Memory B cell (primary cell): Measurements from ENCODE around the gene ZMIZ1.

ENCODE experiments used
- ATAC-seq: fragments of 150-1000 bp; cut with Tn5 transposase; 2 replicates; pipeline ENCODE4 v1.10.0; 2021; ENCODE audit warnings: low read depth, mild to moderate bottlenecking, moderate library complexity
- DNase-seq, 2 donors: peaks; one replicate each; pipeline ENCODE4 v3.0.0; 2022; ENCODE audit warnings: low spot score in 2 of 2
- H3K27ac Mint-ChIP-seq: one replicate; pipeline ENCODE4 v1.8.0; 2022; ENCODE audit warnings: mild to moderate bottlenecking, moderate library complexity, mixed read lengths
- H3K27me3 Mint-ChIP-seq: one replicate; pipeline ENCODE4 v1.8.0; 2022; ENCODE audit warnings: mixed read lengths
- H3K36me3 Mint-ChIP-seq: one replicate; pipeline ENCODE4 v1.8.0; 2022; ENCODE audit warnings: mild to moderate bottlenecking, mixed read lengths
- H3K4me1 Mint-ChIP-seq: one replicate; pipeline ENCODE4 v1.8.0; 2022; ENCODE audit warnings: mixed read lengths
- H3K4me3 Mint-ChIP-seq: one replicate; pipeline ENCODE4 v1.8.0; 2022; ENCODE audit warnings: mild to moderate bottlenecking, moderate library complexity, mixed read lengths
- H3K9me3 Mint-ChIP-seq: one replicate; pipeline ENCODE4 v1.8.0; 2022; ENCODE audit warnings: mixed read lengths

ZMIZ1 gene

DNA sequence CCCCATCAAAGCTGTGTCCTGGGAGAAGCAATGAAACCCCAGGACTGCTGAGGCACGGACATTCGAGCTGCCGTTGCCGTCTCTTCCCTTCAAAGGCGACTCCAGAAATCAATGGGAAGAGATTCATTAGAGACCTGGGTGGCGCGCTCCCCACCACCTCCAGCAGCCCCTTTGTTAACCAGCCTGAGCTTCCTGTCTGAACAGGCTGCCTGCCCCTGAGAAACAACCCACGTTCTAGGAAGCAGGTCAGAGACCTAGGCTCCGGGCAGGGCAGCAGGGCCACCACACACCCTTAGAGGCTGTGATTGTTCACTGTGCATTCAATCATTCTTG, 167.6 kb downstream of the ZMIZ1 start:
- DNase-seq (no peak), ATAC-seq (no peak)
- Mint-ChIP-seq H3K4me1 (peaks cover 10% of the 10 kb centered on the region), H3K27ac (no peak overlapping the region), H3K36me3 (no peaks in the 10 kb centered on the region), H3K9me3 (no peaks in the 10 kb centered on the region), H3K4me3 (no peak overlapping the region), H3K27me3 (no peaks in the 10 kb centered on the region)

DNA sequence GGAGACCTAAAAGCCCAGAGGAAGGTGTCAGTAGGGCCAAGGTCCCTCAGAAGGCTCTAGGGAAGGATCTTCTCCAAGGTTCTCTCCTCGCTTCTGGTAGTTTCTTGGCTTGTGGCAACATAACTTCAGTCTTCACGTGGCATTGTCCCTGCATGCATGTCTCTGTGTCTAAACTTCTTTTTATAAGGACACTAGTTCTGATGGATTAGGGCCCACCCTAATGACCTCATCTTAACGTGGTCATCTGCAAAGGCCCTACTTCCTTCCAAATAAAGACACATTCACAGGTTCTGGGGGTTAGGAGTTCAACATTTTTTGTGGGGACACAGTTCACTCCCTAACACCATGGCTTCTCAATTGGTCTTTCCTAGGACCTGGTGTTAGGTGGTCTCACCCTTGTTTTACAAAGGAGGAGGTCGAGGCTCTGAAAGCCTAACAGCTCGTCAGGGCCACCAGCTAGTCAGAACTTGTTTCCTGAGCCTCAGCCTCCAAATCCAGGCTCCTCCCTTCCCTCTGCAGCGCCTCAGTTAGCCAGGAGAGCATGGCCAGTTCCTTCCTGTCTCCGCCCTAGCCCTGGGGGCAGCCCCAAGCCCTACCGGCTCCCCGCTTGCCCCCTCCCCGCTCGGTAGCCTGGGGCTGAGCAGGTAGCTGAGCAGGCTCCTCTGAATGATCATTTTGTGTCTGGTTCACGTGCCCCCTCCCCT, 168.8 kb downstream of the ZMIZ1 start:
- no peak for DNase-seq
- H3K27me3 Mint-ChIP-seq: no peaks in the 10 kb centered on the region
- H3K9me3 Mint-ChIP-seq: no peaks in the 10 kb centered on the region
- H3K36me3 Mint-ChIP-seq: no peaks in the 10 kb centered on the region
- ATAC-seq: no peak
- no peak overlapping the region for H3K4me3 Mint-ChIP-seq
- peaks cover 16% of the 10 kb centered on the region for H3K4me1 Mint-ChIP-seq
- H3K27ac Mint-ChIP-seq: no peak overlapping the region

DNA sequence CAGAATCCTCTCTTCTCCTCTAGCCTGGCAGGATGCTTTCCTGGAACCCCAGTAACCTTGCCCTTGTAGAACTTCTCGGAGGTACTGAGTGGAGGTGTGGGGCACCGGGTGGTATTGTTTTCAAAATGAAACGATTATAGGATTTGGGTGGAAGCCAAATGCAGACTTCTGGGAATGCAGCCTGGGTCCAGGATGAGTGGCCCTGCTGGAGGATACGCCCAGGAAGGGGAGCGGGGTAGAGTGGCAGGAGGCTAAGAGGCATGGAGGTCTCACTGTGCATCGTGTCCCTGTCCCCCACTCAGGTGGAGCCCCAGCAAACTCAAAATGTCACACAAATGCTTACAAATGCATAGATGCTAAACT, 169.4 kb downstream of the ZMIZ1 start:
- ATAC-seq: no peak
- no peak for DNase-seq
- Mint-ChIP-seq H3K4me3 (no peak overlapping the region), H3K27ac (no peak overlapping the region), H3K4me1 (peaks cover 16% of the 10 kb centered on the region), H3K36me3 (no peaks in the 10 kb centered on the region), H3K9me3 (no peaks in the 10 kb centered on the region), H3K27me3 (no peaks in the 10 kb centered on the region)

DNA sequence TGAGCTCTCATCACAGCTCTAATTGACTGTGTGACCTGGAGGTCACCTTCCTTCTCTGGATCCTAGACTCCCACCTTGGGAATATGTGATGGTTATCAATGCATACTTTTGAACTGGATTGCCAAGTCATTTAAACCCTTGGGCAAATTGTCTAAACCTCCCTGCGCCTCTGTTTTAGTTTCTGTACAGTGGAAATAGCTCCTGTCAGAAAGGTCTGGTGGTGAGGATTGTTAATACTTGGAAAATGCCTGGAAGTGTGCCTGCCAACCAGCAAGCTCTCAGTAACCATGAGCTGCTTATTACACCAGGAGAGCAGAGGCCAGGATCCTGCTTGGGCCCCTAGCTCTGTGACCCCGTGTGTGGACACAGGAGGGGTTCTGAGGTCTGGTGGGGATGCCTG, 169.8 kb downstream of the ZMIZ1 start:
- ATAC-seq (no peak), DNase-seq (no peak)
- H3K36me3 Mint-ChIP-seq: no peaks in the 10 kb centered on the region
- no peak overlapping the region for H3K27ac Mint-ChIP-seq
- H3K27me3 Mint-ChIP-seq: no peaks in the 10 kb centered on the region
- H3K4me3 Mint-ChIP-seq: no peak overlapping the region
- H3K9me3 Mint-ChIP-seq: no peaks in the 10 kb centered on the region
- H3K4me1 Mint-ChIP-seq: peaks cover 16% of the 10 kb centered on the region

DNA sequence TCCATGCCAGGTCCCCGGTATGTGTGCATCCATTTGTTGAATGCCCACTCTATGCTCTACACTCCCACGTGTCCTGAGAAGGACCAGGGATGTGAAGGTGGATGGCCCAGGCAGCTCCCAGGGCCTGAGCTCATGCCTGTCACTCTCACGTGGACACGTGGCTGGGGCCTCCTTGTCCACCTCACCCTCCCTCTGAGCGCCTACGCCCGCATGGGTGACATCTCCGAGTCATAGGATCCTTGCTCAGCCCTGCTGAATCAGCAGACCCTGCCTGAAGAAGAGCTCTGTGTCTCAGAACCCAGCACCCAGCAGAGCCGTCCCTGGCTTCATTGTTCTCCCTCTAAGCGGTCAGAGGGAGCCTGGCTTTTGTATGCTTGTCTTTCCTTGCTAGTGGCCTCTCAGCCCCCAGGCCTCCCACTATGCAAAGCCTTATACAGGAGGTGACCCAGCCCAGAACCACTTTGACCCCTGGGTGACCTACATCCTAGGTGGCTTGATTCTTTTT, 170.6 kb downstream of the ZMIZ1 start:
- Mint-ChIP-seq H3K4me3 (no peak overlapping the region), H3K27me3 (no peaks in the 10 kb centered on the region), H3K36me3 (no peaks in the 10 kb centered on the region), H3K4me1 (peaks cover 21% of the 10 kb centered on the region), H3K9me3 (no peaks in the 10 kb centered on the region), H3K27ac (no peak overlapping the region)
- ATAC-seq (no peak), DNase-seq (no peak)

DNA sequence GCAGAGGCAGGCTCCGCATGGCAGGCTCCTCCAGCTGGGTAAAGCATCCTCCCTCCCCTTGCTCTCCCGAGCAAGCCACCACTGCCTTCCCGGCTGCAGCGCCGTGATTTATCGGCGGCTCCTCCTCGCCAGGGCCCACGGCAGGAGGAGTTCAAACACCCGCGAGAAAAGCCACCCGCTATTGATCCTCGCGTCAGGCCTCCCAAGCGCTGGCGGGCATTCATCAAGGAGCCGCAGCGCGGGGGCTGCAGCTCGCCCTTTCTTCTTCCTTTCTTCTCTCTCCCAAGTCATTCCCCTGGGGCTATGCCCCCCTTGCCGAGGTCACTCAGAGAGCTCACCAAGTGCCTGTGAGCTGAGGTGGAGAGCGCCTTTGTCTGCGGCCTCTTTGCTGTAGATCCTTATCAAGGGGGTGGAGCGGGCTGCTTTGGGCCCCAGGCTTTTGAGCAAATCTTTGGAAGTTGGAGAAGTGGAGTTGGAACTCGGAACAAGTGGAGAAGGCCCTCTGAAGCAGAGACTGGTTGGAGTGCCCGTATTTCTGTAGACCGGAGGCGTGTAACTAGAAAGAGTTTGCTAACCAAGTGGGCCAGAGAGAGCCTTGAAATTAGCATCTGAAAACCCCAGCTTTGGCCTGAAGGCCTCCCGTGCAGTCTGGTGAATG, 171.3 kb downstream of the ZMIZ1 start:
- Mint-ChIP-seq H3K27me3 (no peaks in the 10 kb centered on the region), H3K4me1 (peaks cover 28% of the 10 kb centered on the region), H3K36me3 (no peaks in the 10 kb centered on the region), H3K27ac (no peak overlapping the region), H3K9me3 (no peaks in the 10 kb centered on the region), H3K4me3 (no peak overlapping the region)
- ATAC-seq: no peak
- no peak for DNase-seq

DNA sequence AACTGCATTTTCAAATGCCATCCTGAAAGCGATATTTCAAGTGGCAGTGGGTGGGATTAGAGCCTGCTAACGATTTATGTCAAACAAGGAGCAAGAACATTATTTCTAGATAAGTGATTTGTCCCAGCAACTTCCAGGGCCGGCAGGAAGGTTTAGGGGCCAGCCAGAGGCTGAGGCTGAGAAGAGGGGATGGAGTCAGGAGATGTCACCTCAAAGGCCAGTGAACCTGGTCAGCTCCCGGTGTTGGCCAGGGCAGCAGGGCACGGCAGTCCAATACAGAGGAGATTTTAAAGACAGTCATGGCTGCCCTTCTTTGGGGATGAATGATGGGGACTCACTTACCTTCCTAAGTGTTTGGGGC, 172.8 kb downstream of the ZMIZ1 start:
- H3K27me3 Mint-ChIP-seq: no peaks in the 10 kb centered on the region
- ATAC-seq (no peak), DNase-seq (no peak)
- H3K36me3 Mint-ChIP-seq: no peaks in the 10 kb centered on the region
- H3K27ac Mint-ChIP-seq: peak overlapping the region; percentile 78
- no peaks in the 10 kb centered on the region for H3K9me3 Mint-ChIP-seq
- peaks cover 43% of the 10 kb centered on the region for H3K4me1 Mint-ChIP-seq
- peak overlapping the region; percentile 83 for H3K4me3 Mint-ChIP-seq

DNA sequence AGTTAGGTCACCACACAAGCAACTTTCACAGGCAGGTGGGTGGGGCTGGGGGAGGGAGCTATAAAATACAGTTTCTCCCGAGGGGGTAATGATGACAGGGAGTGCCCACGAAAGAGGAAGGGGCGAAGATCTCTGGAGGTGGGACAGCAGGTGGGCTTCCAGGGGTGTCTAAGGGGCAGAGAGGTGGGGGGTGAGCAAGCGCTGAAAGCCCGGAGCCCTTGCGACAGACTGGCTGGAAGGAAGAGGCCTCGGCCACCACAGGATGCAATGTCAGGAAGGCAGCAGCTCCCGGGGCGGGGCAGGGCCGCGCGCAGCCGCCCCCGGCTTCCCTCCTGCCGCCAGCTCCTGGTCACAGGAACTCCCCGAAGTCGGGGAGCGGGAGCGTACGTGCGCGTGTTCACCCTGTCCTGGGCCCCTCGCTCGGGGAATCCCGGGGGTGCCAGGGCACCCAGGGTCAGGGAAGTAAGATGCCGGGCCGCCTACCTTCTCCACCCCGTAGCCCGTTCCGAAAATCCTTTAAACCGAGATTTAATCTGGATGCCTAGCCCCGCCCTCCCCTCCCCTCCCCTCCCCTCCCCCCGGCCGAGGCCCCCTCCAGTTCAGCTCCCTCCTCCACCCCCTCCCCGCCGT, 173.3 kb downstream of the ZMIZ1 start:
- peak overlapping the region; percentile 89 for H3K4me3 Mint-ChIP-seq
- no peaks in the 10 kb centered on the region for H3K9me3 Mint-ChIP-seq
- no peaks in the 10 kb centered on the region for H3K36me3 Mint-ChIP-seq
- DNase-seq (peak in 1 of 2 donors; percentile 33), ATAC-seq (peak; percentile 21)
- peak overlapping the region; percentile 78 for H3K27ac Mint-ChIP-seq
- no peaks in the 10 kb centered on the region for H3K27me3 Mint-ChIP-seq
- H3K4me1 Mint-ChIP-seq: peaks cover 43% of the 10 kb centered on the region

DNA sequence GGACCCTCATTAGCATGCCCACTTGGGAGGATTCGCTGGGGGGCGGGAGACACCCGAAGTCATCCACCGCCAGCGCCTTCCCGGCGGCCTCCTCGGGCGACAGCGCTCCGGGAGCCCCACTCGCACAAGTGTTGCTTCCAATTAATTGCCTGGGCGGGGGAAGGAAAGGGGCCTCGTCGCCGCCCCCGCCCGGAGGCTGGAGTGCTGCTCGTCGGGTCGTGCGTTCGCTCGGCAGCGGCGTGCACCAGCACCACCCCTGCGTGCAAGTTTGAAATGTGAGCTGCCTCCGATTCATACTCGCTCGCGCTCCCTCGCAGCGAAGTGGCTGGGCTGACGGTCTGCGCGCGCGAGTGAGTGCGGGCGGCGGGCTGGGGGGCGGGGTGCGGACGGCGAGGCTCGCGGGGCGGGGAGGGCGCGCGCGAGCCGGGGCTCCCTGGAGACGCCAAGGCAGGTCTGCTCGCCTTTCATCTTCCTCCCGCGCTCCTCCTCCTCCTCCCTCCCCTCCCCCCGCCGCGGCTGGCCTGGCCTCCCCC, 173.9 kb downstream of the ZMIZ1 start:
- H3K27ac Mint-ChIP-seq: peak overlapping the region; percentile 97
- H3K4me3 Mint-ChIP-seq: peak overlapping the region; percentile 89
- ATAC-seq (peak; percentile 61), DNase-seq (peak; percentile 62 to 68)
- no peaks in the 10 kb centered on the region for H3K36me3 Mint-ChIP-seq
- peaks cover 44% of the 10 kb centered on the region for H3K4me1 Mint-ChIP-seq
- H3K9me3 Mint-ChIP-seq: no peaks in the 10 kb centered on the region
- H3K27me3 Mint-ChIP-seq: no peaks in the 10 kb centered on the region

DNA sequence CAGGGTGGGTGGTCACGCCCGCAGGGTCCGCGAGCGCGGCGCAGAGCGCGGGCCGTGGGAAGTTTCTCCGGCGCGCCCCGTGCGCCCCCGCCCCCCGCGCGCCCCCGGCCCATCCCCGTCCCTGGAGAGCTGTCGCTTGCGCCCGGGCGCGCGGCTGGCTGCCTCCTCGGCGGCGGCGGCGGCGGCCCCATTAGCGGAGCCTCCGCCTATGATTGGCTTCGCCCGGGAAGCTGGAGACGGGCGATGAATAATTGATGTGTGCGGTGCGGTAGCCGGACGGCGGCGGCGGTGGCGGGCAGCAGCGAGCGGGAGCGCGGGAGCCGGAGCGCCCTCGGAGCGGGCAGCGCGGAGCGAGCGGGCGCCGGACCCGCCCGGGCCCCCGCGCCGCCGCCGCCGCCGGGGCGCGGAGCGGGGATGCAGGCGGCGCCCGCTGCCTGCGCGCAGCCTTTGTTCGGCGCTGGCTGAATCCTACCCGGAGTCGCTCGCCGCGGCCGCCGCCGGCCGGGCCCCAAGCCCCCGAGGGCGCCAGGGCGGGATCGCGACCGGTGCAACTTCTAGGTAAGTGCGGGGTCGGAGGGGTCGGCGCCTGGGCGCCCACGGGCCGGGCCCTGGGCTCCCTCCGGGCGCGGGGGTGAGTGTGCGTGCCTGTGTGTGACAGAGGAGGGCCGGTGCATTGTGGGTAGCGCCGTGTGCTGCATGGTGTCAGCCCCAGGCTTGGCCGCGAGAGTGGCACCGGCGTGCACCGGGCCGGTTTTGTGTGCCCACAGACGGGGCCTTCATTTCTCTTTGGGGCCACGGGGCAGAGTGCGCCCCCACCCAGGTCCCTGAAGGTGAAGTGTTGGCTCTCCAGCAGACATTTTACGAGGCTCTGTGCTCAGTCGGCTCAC, 174.7 kb downstream of the ZMIZ1 start:
- Mint-ChIP-seq H3K36me3 (no peaks in the 10 kb centered on the region), H3K27me3 (no peaks in the 10 kb centered on the region), H3K27ac (peak overlapping the region; percentile 97), H3K9me3 (no peaks in the 10 kb centered on the region), H3K4me3 (peak overlapping the region; percentile 87), H3K4me1 (peaks cover 48% of the 10 kb centered on the region)
- DNase-seq (peak; percentile 67 to 72), ATAC-seq (peak; percentile 68)

DNA sequence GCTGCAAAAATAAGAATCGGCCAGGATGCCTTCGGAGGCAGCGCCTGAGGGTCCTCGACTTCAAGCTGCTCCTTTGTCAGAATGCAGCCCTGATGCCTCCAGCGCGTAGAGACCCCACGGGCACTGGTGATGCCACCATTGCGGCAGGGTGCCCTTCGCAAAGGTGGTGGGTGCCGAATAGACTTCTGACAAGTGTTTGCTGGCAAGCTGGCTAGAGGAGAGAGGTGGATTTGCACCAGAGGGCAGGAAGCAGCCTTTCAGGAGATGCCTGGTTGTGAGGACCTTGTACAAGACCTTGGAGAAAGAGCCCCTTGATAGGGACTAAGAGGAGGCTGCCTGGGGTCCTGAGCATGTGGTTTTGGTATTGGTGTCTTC, 175.3 kb downstream of the ZMIZ1 start:
- Mint-ChIP-seq H3K27ac (peak overlapping the region; percentile 97), H3K4me3 (peak overlapping the region; percentile 83), H3K4me1 (peaks cover 52% of the 10 kb centered on the region), H3K36me3 (no peaks in the 10 kb centered on the region), H3K9me3 (no peaks in the 10 kb centered on the region), H3K27me3 (no peaks in the 10 kb centered on the region)
- ATAC-seq (no peak), DNase-seq (no peak)

DNA sequence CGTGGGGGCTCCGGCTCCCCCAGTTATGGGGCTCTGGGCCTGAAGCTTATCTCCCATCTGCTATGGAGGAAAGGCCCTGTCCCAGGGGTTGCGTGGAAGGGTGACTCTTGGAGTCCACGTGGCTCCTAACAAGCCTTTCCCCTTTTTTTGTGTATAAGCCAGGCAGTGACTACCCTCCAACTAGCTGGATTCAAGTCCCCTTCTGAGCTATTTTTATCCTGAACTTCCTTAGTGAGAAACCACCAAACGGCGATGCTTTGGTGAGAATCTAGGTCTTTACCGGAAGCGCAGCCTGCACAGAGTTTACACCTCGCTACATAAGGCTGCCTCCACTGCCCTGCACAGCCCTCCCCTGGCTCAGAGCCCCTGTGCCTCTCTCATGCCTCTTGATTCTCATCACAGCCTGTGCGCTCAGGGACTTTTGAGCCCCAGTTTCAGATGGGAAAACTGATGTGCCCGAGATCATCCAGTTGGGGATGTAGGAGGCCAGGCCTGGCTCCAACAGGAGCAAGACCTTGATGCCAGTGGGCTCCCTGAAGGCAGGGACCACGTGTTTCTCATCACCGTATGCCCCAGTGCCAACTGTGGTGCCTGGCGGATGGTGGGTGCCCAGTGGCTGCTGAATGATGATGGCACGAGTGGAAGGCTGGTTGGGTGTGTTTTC, 176.2 kb downstream of the ZMIZ1 start:
- no peaks in the 10 kb centered on the region for H3K27me3 Mint-ChIP-seq
- ATAC-seq (peak; percentile 22), DNase-seq (peak in 1 of 2 donors; percentile 33)
- H3K27ac Mint-ChIP-seq: peak overlapping the region; percentile 97
- peaks cover 60% of the 10 kb centered on the region for H3K4me1 Mint-ChIP-seq
- H3K36me3 Mint-ChIP-seq: no peaks in the 10 kb centered on the region
- H3K9me3 Mint-ChIP-seq: no peaks in the 10 kb centered on the region
- H3K4me3 Mint-ChIP-seq: peak overlapping the region; percentile 83

DNA sequence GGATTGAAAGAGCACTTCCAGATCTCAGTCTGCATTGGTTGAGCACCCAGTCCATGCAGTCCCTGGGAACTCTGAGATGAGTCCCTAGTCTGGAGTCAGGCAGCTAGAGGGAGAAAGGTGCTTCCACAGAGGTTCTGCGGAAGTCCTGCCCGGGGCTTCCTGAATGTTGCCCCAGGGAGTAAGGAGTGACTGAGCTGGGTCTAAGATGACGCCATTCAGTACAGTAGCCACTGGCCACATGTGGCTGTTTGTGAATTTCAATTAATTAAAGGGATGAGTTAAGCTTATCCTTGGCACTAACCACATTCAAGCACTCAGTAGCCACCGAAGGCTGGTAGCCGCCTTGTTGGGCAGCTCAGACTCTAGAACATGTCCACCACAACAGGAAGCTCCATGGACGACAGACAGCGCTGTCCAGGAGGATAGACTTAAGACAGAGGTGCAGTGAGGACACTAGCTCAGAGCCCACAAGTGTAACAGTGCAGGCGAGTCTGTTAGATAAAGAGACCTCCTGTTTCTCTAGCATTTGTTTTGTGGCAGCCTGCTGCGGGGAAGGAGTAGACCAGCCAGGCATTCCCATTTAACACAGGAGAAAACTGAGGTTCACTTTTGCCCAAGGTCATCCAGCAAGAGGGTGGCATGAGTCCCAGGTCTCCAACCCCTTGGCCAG, 176.9 kb downstream of the ZMIZ1 start:
- no peaks in the 10 kb centered on the region for H3K9me3 Mint-ChIP-seq
- H3K36me3 Mint-ChIP-seq: no peaks in the 10 kb centered on the region

More for the DNA sequence above, 176.9 kb downstream of the ZMIZ1 start:
- Mint-ChIP-seq H3K27ac (peak overlapping the region; percentile 97), H3K4me1 (peaks cover 65% of the 10 kb centered on the region), H3K4me3 (peak overlapping the region; percentile 83), H3K27me3 (no peaks in the 10 kb centered on the region)
- no peak for ATAC-seq
- no peak for DNase-seq
